ENCODE results near the gene CCDC120.

Gene CCDC120

GRCh38 chrX:49077941-49078340 is 19.1 kb downstream of the CCDC120 start:
- no peak for DNase-seq

GRCh38 chrX:49079489-49080428 is 21.0 kb downstream of the CCDC120 start, which contains the start of gene WDR45:
Gene WDR45, minus strand, starts transcription at chrX:49079887. Its CDS starts 1,792 bp downstream, at chrX:49078095.
- Histone ChIP-seq H3K36me3 (replicated peaks; ENCODE audit: insufficient read depth, low read length) (no peaks in the 10 kb centered on the region), H3F3A (ENCODE audit: insufficient read depth, low read length) (no peaks in the 10 kb centered on the region), H3K27ac (ENCODE audit: low read length) (peak within 1 kb of the TSS; percentile 66; the same call in 1 of the 2 replicates), H2AFZ (ENCODE audit: low read length) (peak within 1 kb of the TSS; percentile 53), H3K4me2 (ENCODE audit: low read depth, low read length) (peak within 1 kb of the TSS; percentile 68), H3K79me2 (ENCODE audit: low read length) (0 out of 2 replicates have a peak, but pooled peaks cover 2% of the 10 kb centered on the region), H3K4me1 (ENCODE audit: low read length) (no peaks in the 10 kb centered on the region), H3K9me2 (replicated peaks; ENCODE audit: insufficient read depth, low read length) (no peaks in the 10 kb centered on the region), H3K9me3 (replicated peaks; ENCODE audit: insufficient read depth, low read length) (no peaks in the 10 kb centered on the region), H3K9ac (ENCODE audit: low read length) (peak within 1 kb of the TSS; percentile 91), H4K20me1 (ENCODE audit: insufficient read depth, low read length) (no peaks in the 10 kb centered on the region), H3K27me3 (replicated peaks; ENCODE audit: insufficient read depth, low read length) (no peaks in the 10 kb centered on the region), H3K4me3 (ENCODE audit: low read length) (peak within 1 kb of the TSS; percentile 79)
- DNase-seq, result peak; percentile 53
- no peak for TF ChIP-seq CTCF (IDR thresholded peaks at IDR 0.05; ENCODE audit: low read length)

More at GRCh38 chrX:49077941-49078340, 19.1 kb downstream of the CCDC120 start:
- H3K79me2 ChIP-seq (ENCODE audit: low read length), result 0 out of 2 replicates have a peak, but pooled peaks cover 2% of the 10 kb centered on the region
- no peaks in the 10 kb centered on the region for H3K9me3 ChIP-seq (replicated peaks; ENCODE audit: insufficient read depth, low read length)
- H3K36me3 ChIP-seq (replicated peaks; ENCODE audit: insufficient read depth, low read length), result no peaks in the 10 kb centered on the region
- no peaks in the 10 kb centered on the region for H3K4me1 ChIP-seq (ENCODE audit: low read length)
- H3F3A ChIP-seq (ENCODE audit: insufficient read depth, low read length), result no peaks in the 10 kb centered on the region
- H2AFZ ChIP-seq (ENCODE audit: low read length), result no peak overlapping the region
- H3K9ac ChIP-seq (ENCODE audit: low read length), result no peak overlapping the region
- H3K27ac ChIP-seq (ENCODE audit: low read length), result no peak overlapping the region
- H3K4me2 ChIP-seq (ENCODE audit: low read depth, low read length), result no peak overlapping the region
- no peak overlapping the region for H3K4me3 ChIP-seq (ENCODE audit: low read length)
- H3K9me2 ChIP-seq (replicated peaks; ENCODE audit: insufficient read depth, low read length), result no peaks in the 10 kb centered on the region
- no peaks in the 10 kb centered on the region for H4K20me1 ChIP-seq (ENCODE audit: insufficient read depth, low read length)
- no peaks in the 10 kb centered on the region for H3K27me3 ChIP-seq (replicated peaks; ENCODE audit: insufficient read depth, low read length)
- TF ChIP-seq EZH2phosphoT487 (IDR thresholded peaks at IDR 0.05; ENCODE audit: low read length), result no peak
- no peak for TF ChIP-seq EZH2 (optimal IDR thresholded peaks at IDR 0.05; ENCODE audit: low read depth, low read length)
- no peak for TF ChIP-seq CTCF (IDR thresholded peaks at IDR 0.05; ENCODE audit: low read length)

- 0 out of 2 replicates have a peak, but pooled peaks cover 2% of the 10 kb centered on the region for H3K79me2 ChIP-seq (ENCODE audit: low read length)
- H3K27ac ChIP-seq (ENCODE audit: low read length), result no peak overlapping the region
- H3K27me3 ChIP-seq (replicated peaks; ENCODE audit: insufficient read depth, low read length), result no peaks in the 10 kb centered on the region
- no peaks in the 10 kb centered on the region for H3K4me1 ChIP-seq (ENCODE audit: low read length)
- no peaks in the 10 kb centered on the region for H3K9me3 ChIP-seq (replicated peaks; ENCODE audit: insufficient read depth, low read length)
- H3K9ac ChIP-seq (ENCODE audit: low read length), result no peak overlapping the region
- H3F3A ChIP-seq (ENCODE audit: insufficient read depth, low read length), result no peaks in the 10 kb centered on the region
- H2AFZ ChIP-seq (ENCODE audit: low read length), result no peak overlapping the region
- TF ChIP-seq CTCF (IDR thresholded peaks at IDR 0.05; ENCODE audit: low read length) (no peak), EZH2phosphoT487 (IDR thresholded peaks at IDR 0.05; ENCODE audit: low read length) (no peak), EZH2 (optimal IDR thresholded peaks at IDR 0.05; ENCODE audit: low read depth, low read length) (no peak)
- no peak for DNase-seq
- no peak overlapping the region for H3K4me2 ChIP-seq (ENCODE audit: low read depth, low read length)
- no peaks in the 10 kb centered on the region for H3K9me2 ChIP-seq (replicated peaks; ENCODE audit: insufficient read depth, low read length)
- no peaks in the 10 kb centered on the region for H3K36me3 ChIP-seq (replicated peaks; ENCODE audit: insufficient read depth, low read length)
- no peak overlapping the region for H3K4me3 ChIP-seq (ENCODE audit: low read length)
- no peaks in the 10 kb centered on the region for H4K20me1 ChIP-seq (ENCODE audit: insufficient read depth, low read length)
These were observed 23.6 kb downstream of the CCDC120 start for GRCh38 chrX:49082271-49082871.
